Measurements from ENCODE around the gene FNDC8. TPM values are rescaled to one million over a fixed set of nuclear protein-coding genes. Genes with fewer than 3 reads are reported as not detected.

FNDC8 gene
- polyA plus RNA-seq, 1 of the 3 experiments (the other 2 are of a cell fraction), result not detected

DNA sequence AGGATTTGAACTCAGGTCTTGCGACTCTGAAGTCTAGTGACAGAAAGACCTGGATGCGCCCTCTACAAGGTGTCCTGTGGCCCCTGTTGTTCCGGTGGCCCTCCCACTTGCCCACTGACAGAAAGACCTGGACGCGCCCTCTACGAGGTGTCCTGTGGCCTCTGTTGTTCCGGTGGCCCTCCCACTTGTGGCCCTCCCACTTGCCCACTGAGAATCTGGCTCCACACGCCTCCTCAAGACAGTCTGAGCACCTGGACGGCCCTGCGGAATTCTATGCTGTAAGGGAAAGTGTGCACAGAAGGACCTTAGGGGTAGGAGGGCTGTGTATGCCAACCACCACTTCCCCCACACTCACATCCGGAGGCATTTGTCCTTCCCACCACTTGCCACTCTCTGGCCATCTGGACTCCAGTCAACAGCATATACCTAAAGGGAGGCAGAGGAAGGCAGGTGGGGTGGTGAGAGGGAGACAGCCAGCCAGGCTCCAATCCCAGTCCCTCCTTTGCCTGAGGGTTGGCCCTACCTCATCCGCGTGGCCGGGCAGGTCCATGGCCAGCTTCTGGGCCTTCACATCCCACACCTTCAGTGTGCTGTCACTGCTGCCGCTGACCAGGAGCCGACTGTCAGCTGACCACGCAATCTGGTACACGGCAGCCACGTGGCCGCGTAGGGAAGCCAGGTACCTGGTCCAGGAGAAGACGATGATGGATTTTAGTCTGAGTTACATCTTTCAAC, 11.6 kb downstream of the FNDC8 start:
- H3K9ac ChIP-seq, result no peak overlapping the region
- H3K9me2 ChIP-seq, result no peaks in the 10 kb centered on the region
- no peaks in the 10 kb centered on the region for H3K27me3 ChIP-seq (ENCODE audit: insufficient read depth)
- H3K9me3 ChIP-seq, result no peaks in the 10 kb centered on the region
- no peaks in the 10 kb centered on the region for H3F3A ChIP-seq (replicated peaks; ENCODE audit: insufficient read depth)
- no peak for DNase-seq
- H3K79me2 ChIP-seq (ENCODE audit: insufficient read depth), result no peaks in the 10 kb centered on the region
- no peak overlapping the region for H3K4me3 ChIP-seq (ENCODE audit: low read depth in 2 of 2, low read length in 1 of 2)
- H3K4me2 ChIP-seq, result no peak overlapping the region
- ChIA-PET CTCF (interaction anchor here (1.4 kb wide), 1 partner anchor 13 kb away, joined by 8 read pairs; the partner anchor contains the start of gene RAD51D), POLR2A (no interaction called here)
- H4K20me1 ChIP-seq (ENCODE audit: insufficient read depth), result no peaks in the 10 kb centered on the region
- no peaks in the 10 kb centered on the region for H3K4me1 ChIP-seq (ENCODE audit: control insufficient read depth in 1 of 2, insufficient read depth in 2 of 2, low read depth in 1 of 2, low read length in 1 of 2)
- H3K27ac ChIP-seq (ENCODE audit: low read depth in 2 of 2, low read length in 1 of 2), result no peak overlapping the region
- TF ChIP-seq RAD21 (IDR thresholded peaks at IDR 0.05; ENCODE audit: low read length), result no peak
- TF ChIP-seq MEF2A (IDR thresholded peaks at IDR 0.05; ENCODE audit: borderline replicate concordance, low read depth), result no peak
- no peak for TF ChIP-seq SIN3A (IDR thresholded peaks at IDR 0.05; ENCODE audit: borderline replicate concordance, low read depth, low read length)
- TF ChIP-seq FOXM1 (IDR thresholded peaks at IDR 0.05; ENCODE audit: low read depth), result no peak
- 95% methylated on average over 17 of the region's 22 CpGs for WGBS (ENCODE audit: low lambda C conversion rate)
- H3K36me3 ChIP-seq (replicated peaks in 1 of 2; ENCODE audit: control insufficient read depth in 1 of 2, insufficient read depth in 2 of 2, low read length in 1 of 2), result peaks cover 12 to 66% of the 10 kb centered on the region in 2 experiments
- H2AFZ ChIP-seq (ENCODE audit: low read depth), result no peak overlapping the region

DNA sequence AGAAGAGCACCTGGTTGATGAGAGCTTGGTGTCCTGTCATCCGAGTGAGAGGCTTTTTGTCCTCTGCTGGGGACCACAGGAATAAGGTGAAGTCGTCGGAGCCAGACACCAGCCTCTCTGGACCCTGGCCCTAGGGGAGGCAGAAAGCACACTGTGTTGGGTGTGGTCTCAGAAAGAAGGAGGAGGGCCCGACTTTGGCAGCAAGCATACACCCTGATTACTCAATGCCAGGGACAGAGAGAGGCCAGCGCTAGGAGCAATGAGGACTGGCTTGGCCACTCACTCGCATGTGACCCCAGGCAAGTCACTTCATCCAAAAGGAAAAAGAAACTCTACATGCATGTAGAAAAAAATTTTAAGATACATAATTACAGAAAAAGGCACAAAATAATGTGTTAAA, 13.9 kb downstream of the FNDC8 start:
- peaks cover 12% of the 10 kb centered on the region; the same call in 1 of the 2 replicates for H3K79me2 ChIP-seq (ENCODE audit: insufficient read depth)
- no peak overlapping the region for H3K9ac ChIP-seq
- WGBS (ENCODE audit: low lambda C conversion rate), result 87% methylated on average over 6 of the region's 6 CpGs
- no peaks in the 10 kb centered on the region for H3K27me3 ChIP-seq (ENCODE audit: insufficient read depth)
- H3F3A ChIP-seq (replicated peaks; ENCODE audit: insufficient read depth), result no peaks in the 10 kb centered on the region
- no peak overlapping the region for H3K27ac ChIP-seq (ENCODE audit: low read depth in 2 of 2, low read length in 1 of 2)
- H3K9me3 ChIP-seq, result no peaks in the 10 kb centered on the region
- H3K4me1 ChIP-seq (ENCODE audit: control insufficient read depth in 1 of 2, insufficient read depth in 2 of 2, low read depth in 1 of 2, low read length in 1 of 2), result no peaks in the 10 kb centered on the region
- DNase-seq, result no peak
- POLR2A ChIA-PET, result no interaction called here
- CTCF ChIA-PET, result no interaction called here
- H3K36me3 ChIP-seq (replicated peaks in 1 of 2; ENCODE audit: control insufficient read depth in 1 of 2, insufficient read depth in 2 of 2, low read length in 1 of 2), result peaks cover 22 to 80% of the 10 kb centered on the region in 2 experiments
- no peak for TF ChIP-seq POLR2AphosphoS5 (IDR thresholded peaks at IDR 0.05; ENCODE audit: low read depth, low read length)
- TF ChIP-seq, protein P1, sequence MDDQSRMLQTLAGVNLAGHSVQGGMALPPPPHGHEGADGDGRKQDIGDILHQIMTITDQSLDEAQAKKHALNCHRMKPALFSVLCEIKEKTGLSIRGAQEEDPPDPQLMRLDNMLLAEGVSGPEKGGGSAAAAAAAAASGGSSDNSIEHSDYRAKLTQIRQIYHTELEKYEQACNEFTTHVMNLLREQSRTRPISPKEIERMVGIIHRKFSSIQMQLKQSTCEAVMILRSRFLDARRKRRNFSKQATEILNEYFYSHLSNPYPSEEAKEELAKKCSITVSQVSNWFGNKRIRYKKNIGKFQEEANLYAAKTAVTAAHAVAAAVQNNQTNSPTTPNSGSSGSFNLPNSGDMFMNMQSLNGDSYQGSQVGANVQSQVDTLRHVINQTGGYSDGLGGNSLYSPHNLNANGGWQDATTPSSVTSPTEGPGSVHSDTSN (IDR thresholded peaks at IDR 0.05), result no peak
- no peak for TF ChIP-seq SIN3A (IDR thresholded peaks at IDR 0.05; ENCODE audit: borderline replicate concordance, low read depth, low read length)
- no peak for TF ChIP-seq EP300 (IDR thresholded peaks at IDR 0.05; ENCODE audit: borderline replicate concordance in 1 of 2, low read depth in 1 of 2, low read length in 1 of 2)
- no peak for TF ChIP-seq GABPA (IDR thresholded peaks at IDR 0.05; ENCODE audit: low read depth)
- TF ChIP-seq, protein P2, sequence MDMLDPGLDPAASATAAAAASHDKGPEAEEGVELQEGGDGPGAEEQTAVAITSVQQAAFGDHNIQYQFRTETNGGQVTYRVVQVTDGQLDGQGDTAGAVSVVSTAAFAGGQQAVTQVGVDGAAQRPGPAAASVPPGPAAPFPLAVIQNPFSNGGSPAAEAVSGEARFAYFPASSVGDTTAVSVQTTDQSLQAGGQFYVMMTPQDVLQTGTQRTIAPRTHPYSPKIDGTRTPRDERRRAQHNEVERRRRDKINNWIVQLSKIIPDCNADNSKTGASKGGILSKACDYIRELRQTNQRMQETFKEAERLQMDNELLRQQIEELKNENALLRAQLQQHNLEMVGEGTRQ (IDR thresholded peaks at IDR 0.05; ENCODE audit: borderline replicate concordance, low read depth, low read length), result no peak
- TF ChIP-seq, protein P3, sequence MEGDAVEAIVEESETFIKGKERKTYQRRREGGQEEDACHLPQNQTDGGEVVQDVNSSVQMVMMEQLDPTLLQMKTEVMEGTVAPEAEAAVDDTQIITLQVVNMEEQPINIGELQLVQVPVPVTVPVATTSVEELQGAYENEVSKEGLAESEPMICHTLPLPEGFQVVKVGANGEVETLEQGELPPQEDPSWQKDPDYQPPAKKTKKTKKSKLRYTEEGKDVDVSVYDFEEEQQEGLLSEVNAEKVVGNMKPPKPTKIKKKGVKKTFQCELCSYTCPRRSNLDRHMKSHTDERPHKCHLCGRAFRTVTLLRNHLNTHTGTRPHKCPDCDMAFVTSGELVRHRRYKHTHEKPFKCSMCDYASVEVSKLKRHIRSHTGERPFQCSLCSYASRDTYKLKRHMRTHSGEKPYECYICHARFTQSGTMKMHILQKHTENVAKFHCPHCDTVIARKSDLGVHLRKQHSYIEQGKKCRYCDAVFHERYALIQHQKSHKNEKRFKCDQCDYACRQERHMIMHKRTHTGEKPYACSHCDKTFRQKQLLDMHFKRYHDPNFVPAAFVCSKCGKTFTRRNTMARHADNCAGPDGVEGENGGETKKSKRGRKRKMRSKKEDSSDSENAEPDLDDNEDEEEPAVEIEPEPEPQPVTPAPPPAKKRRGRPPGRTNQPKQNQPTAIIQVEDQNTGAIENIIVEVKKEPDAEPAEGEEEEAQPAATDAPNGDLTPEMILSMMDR (IDR thresholded peaks at IDR 0.05), result no peak
- H3K4me3 ChIP-seq (ENCODE audit: low read depth in 2 of 2, low read length in 1 of 2), result no peak overlapping the region
- H3K9me2 ChIP-seq, result no peaks in the 10 kb centered on the region
- no peak overlapping the region for H3K4me2 ChIP-seq
- H2AFZ ChIP-seq (ENCODE audit: low read depth), result no peak overlapping the region
- no peaks in the 10 kb centered on the region for H4K20me1 ChIP-seq (ENCODE audit: insufficient read depth)
